PC-9 (cell line): Measurements from ENCODE around the gene DCUN1D1. TPM values are rescaled to one million over a fixed set of nuclear protein-coding genes. Genes with fewer than 3 reads are reported as not detected.

Experiments
- BruUV-seq: library from RNA; stranded (reverse); fragments of 400-500 nt; replicated peaks from 2 replicates; lab custom pipeline; 2021; lab: Mats Ljungman, UMichigan
- CTCF ChIA-PET: fragments of 300-600 bp; sonication (Branson Sonifier 250); formaldehyde crosslinking; loops from one replicate; lab custom pipeline; 2022; ENCODE audit warnings: antibody characterized with exemption; lab: Charles Lee
- POLR2A ChIA-PET: fragments of 300-600 bp; sonication (Branson Sonifier 250); formaldehyde crosslinking; loops from one replicate; lab custom pipeline; 2022; ENCODE audit warnings: antibody characterized with exemption; ENCODE audit not compliant: unreplicated experiment; lab: Charles Lee
- DNase-seq, 2 experiments: peaks; one replicate each; pipeline versions ENCODE4 v3.0.0 to v3.0.0-alpha.2; 2015 to 2022; ENCODE audit warnings: mixed read lengths in 1 of 2
- H2AFZ ChIP-seq: fragments of 200-600 bp; sonication (generic); 2 replicates; pipeline ENCODE4 v1.8.1; 2017; ENCODE audit warnings: antibody characterized with exemption
- H3F3A ChIP-seq: fragments of 200-600 bp; sonication (generic); 2 replicates; pipeline ENCODE4 v1.8.1; 2017; ENCODE audit warnings: antibody characterized with exemption, mild to moderate bottlenecking, low read depth; ENCODE audit not compliant: insufficient read depth
- H3K27ac ChIP-seq: fragments of 200-600 bp; sonication (generic); 2 replicates; pipeline ENCODE4 v1.6.1; 2016; ENCODE audit warnings: mixed run types
- H3K27me3 ChIP-seq: fragments of 200-600 bp; sonication (generic); 2 replicates; pipeline ENCODE4 v1.6.1; 2016; ENCODE audit warnings: low read depth, mixed run types; ENCODE audit not compliant: insufficient read depth
- H3K36me3 ChIP-seq: fragments of 200-600 bp; sonication (generic); 2 replicates; pipeline ENCODE4 v1.6.1; 2016; ENCODE audit warnings: low read depth, mixed run types
- H3K4me1 ChIP-seq: fragments of 200-600 bp; sonication (generic); replicated peaks from 2 replicates; pipeline ENCODE4 v1.6.1; 2016; ENCODE audit warnings: mixed run types; ENCODE audit not compliant: insufficient read depth
- H3K4me2 ChIP-seq: fragments of 200-600 bp; sonication (generic); 2 replicates; pipeline ENCODE4 v1.6.1; 2017; ENCODE audit warnings: mixed run types
- H3K4me3 ChIP-seq: fragments of 200-600 bp; sonication (generic); 2 replicates; pipeline ENCODE4 v1.6.1; 2016; ENCODE audit warnings: mixed run types
- H3K79me2 ChIP-seq: fragments of 200-600 bp; sonication (generic); 2 replicates; pipeline ENCODE4 v1.6.1; 2017; ENCODE audit warnings: low read depth, mixed run types
- H3K9me2 ChIP-seq: fragments of 200-600 bp; sonication (generic); 2 replicates; pipeline ENCODE4 v1.8.1; 2017; ENCODE audit warnings: mild to moderate bottlenecking; ENCODE audit not compliant: insufficient read depth
- H3K9me3 ChIP-seq: fragments of 200-600 bp; sonication (generic); 2 replicates; pipeline ENCODE4 v1.8.1; 2016; ENCODE audit warnings: low read depth; ENCODE audit not compliant: insufficient read depth
- H4K20me1 ChIP-seq: fragments of 200-600 bp; sonication (generic); 2 replicates; pipeline ENCODE4 v1.8.1; 2017; ENCODE audit not compliant: insufficient read depth
- CTCF ChIP-seq: fragments of 200-600 bp; sonication (generic); conservative IDR thresholded peaks from 2 replicates; pipeline ENCODE4 v1.6.1; 2017; ENCODE audit warnings: mixed run types, antibody characterized with exemption, mild to moderate bottlenecking, moderate library complexity
- EZH2 ChIP-seq: fragments of 200-600 bp; sonication (generic); IDR thresholded peaks from 2 replicates; pipeline ENCODE4 v1.8.0; 2017; ENCODE audit warnings: antibody characterized with exemption, low read depth
- intact Hi-C: fragments of 100-400 bp; cut with micrococcal nuclease; formaldehyde crosslinking; loops from one replicate; pipeline ENCODE4 v1.10.0; 2022; ENCODE audit not compliant: unreplicated experiment
- total RNA-seq: library from RNA; stranded (reverse); gene quantifications from 2 replicates; pipeline ENCODE4 v1.2.3, GENCODE V29; 2021

Gene DCUN1D1
- total RNA-seq, 1 experiment from 2014 or later, result 93.5 TPM

DNA sequence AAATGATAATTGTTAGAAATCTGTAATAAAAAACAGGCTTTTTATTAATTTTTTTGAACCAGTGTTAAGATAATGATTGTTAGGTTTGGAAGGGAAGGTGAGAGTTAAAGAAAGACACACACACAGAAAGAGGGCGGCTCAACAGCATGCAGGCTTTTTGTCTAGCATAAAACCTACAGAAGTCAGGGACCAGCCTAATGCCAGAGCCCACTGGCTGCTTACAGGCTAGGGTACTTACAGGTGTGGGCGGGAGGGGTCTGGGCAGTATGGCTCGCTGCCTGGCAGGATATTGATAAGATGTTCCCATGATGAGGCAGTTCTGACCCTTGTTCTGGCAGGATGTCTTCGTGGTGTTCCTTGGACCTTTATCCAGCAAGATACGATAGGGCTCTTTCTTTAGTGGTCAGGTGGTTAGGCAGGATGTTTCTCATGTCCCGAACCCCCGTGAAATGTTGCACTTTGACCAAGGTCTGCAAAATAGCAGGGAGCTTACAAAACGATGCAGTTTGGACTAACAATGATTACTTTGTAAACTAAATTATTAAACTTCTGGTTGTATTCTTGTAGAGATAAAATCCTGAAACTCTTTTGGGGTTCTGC is 84.7 kb downstream of the DCUN1D1 start:
- CTCF ChIA-PET, result no interaction called here
- DNase-seq, result no peak
- Histone ChIP-seq H4K20me1 (no peaks in the 10 kb centered on the region), H3K9me2 (no peaks in the 10 kb centered on the region), H3K4me3 (no peak overlapping the region), H3K9me3 (no peaks in the 10 kb centered on the region), H3K27ac (no peak overlapping the region), H3K4me1 (no peaks in the 10 kb centered on the region), H3K79me2 (no peaks in the 10 kb centered on the region), H3K36me3 (peaks cover 12% of the 10 kb centered on the region), H3K27me3 (no peaks in the 10 kb centered on the region), H2AFZ (no peak overlapping the region), H3K4me2 (no peak overlapping the region), H3F3A (no peaks in the 10 kb centered on the region)
- POLR2A ChIA-PET, result no interaction called here
- intact Hi-C loops, result no loop called here
- no peak for TF ChIP-seq EZH2
- no peak for TF ChIP-seq CTCF
- no TSS peak for BruUV-seq

- Histone ChIP-seq H3K79me2 (no peaks in the 10 kb centered on the region), H2AFZ (no peak overlapping the region), H4K20me1 (no peaks in the 10 kb centered on the region), H3K27me3 (no peaks in the 10 kb centered on the region), H3K9me3 (no peaks in the 10 kb centered on the region), H3F3A (0 out of 2 replicates have a peak, but pooled peaks cover 7% of the 10 kb centered on the region), H3K9me2 (no peaks in the 10 kb centered on the region), H3K4me1 (no peaks in the 10 kb centered on the region; the same call in 1 of the 2 replicates), H3K4me3 (no peak overlapping the region), H3K36me3 (peaks cover 19% of the 10 kb centered on the region), H3K27ac (no peak overlapping the region), H3K4me2 (no peak overlapping the region)
- TF ChIP-seq EZH2 (no peak), CTCF (no peak)
- POLR2A ChIA-PET, result no interaction called here
- no peak for DNase-seq
- no TSS peak for BruUV-seq
- CTCF ChIA-PET, result interaction anchor here (0.6 kb wide), 1 partner anchor 578 kb away, joined by 4 read pairs; no protein-coding TSS in a partner anchor
- intact Hi-C loops, result no loop called here
Observed at GRCh38 chr3:182892226-182892625, 88.1 kb downstream of the DCUN1D1 start.

GRCh38 chr3:182891364-182891763 is 89.0 kb downstream of the DCUN1D1 start:
- no peaks in the 10 kb centered on the region for H3K79me2 ChIP-seq
- no peaks in the 10 kb centered on the region for H4K20me1 ChIP-seq
- no TSS peak for BruUV-seq
- ChIA-PET CTCF (no interaction called here), POLR2A (no interaction called here)
- no peak overlapping the region for H3K4me2 ChIP-seq
- no peak overlapping the region for H3K27ac ChIP-seq
- no peaks in the 10 kb centered on the region for H3K27me3 ChIP-seq
- no peaks in the 10 kb centered on the region for H3K9me3 ChIP-seq
- H3K9me2 ChIP-seq, result no peaks in the 10 kb centered on the region
- 0 out of 2 replicates have a peak, but pooled peaks cover 7% of the 10 kb centered on the region for H3F3A ChIP-seq
- TF ChIP-seq CTCF, result no peak
- peaks cover 8% of the 10 kb centered on the region for H3K4me1 ChIP-seq
- intact Hi-C loops, result no loop called here
- DNase-seq, result no peak
- no peak overlapping the region for H2AFZ ChIP-seq
- peaks cover 19% of the 10 kb centered on the region for H3K36me3 ChIP-seq
- H3K4me3 ChIP-seq, result no peak overlapping the region
